8988T (cell line): Measurements from ENCODE around the gene SAMD11.
"Not testable (repeated sequence)": the region's sequence is repeated elsewhere in the genome, so short reads cannot be mapped to it uniquely, and the experiment has no call there.

ENCODE experiments used
- DNase-seq: peaks from one replicate; pipeline ENCODE4 v3.0.0; 2011

Gene SAMD11

DNA sequence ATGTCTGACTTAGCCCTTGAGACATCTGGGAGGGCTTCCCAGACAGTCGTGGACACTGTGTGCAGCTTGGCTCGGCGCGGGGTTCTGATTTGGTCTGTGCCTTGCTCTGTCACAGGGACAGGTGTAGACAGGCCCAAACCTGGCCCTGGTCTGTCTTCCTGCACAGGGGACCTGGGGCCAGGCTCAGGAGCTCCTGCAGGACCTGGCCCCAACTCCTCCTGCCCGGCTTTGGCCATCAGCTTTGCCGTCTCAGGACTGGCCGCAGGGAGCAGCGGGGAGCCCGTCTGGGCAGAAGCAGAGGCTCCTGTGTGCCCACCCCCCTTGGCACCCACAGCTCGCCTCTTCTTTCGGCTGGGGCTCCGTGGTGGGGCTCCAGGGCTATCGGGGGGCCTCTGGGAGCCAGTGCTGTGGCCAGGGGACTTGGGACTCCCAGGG lies 56.4 kb downstream of the SAMD11 start:
- no peak for DNase-seq

DNA sequence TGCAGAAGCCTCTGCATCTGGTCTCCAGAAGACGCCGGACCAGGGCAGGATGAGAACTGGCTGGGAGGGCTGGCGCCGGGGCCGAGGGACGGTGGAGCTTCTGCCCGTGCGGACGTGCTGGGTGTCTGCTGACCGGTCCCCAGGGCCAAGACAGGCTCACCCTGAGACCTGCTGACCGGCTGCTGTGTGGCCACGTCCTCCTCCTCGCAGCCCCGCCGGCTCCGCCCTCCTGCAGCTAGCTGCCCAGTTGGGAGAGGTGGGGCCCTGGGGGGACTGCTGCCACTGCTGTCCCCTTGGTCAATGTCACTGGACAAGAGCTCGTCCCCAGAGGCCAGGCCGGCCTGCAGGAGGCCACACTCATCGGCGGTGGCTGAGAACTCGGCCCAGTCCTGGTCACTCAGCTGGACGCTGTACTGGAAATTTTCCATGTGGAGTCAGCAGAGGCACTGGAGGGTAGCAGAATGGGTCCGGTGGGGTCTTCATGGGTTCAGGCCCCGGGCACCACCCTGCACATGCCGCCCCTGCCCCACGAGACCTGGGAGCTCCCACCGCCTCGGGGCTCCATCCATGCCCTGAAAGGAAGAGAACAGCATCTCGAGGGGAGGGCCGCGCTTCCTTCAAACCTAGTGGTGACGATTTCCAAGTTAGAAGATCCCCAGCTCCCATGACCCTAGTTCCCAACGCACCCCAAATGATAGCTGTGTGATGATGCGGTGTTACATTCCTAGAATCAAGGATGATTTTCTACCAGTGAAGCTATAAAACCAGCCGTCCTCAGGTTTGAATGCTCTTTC lies 57.1 kb downstream of the SAMD11 start:
- DNase-seq: no peak

DNA sequence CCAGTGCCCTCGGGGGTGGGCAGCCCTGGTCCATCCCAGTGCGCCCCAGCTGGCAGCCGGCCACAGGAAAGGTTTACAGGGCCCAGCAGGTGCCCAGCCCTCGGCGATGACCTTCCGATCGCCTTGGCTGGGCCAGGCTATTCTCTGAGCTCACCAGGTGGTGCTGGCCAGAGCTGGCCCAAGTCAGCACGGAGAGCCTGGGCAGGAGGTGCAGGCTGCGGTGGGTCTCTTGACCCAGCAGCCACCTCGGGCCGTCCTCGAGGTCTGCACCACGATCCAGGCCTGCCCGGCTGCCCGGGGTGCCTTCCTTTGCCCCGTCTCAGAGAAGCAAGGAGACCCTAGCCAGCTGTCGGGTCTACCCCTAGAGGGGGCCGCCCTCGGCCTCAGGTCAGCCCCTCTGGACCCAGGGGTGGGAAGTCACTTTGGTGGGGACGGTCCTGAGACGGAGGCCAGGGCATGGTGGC lies 57.8 kb downstream of the SAMD11 start:
- no peak for DNase-seq

DNA sequence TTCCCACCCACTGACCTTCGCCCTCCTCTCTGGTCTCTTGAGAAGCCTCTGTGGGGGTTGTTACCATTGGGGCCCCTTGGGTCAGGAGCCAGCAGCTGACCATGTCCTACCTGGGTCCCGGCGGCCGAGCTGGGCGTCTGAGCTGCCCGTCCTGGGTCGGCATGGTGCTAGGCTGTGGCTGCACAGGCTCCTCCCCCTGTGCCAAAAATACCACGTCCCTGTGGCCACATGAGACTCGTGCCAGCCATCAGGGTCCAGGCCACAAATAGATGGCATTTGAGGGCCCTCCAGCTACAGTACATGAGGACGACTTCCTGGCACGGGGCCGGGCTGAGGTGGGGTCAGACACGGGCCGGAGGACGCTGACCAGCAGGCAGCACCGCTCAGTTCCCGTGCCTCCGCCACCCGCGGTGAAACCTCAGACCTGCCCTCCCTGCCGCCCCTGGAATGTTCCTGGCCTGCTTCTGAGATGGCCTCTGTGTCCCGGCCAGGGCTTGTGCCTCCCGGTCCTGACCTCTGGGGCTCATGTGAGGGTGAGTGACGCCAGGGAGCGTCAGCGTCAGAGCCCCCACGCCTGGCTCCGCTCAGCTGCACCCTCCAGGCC lies 58.3 kb downstream of the SAMD11 start, which contains the start of gene PERM1:
TSS of gene PERM1 (minus strand) at position 139 of the 604 bp plus-strand sequence. CDS start 1,064 bp downstream, outside the sequence.
- DNase-seq: no peak

DNA sequence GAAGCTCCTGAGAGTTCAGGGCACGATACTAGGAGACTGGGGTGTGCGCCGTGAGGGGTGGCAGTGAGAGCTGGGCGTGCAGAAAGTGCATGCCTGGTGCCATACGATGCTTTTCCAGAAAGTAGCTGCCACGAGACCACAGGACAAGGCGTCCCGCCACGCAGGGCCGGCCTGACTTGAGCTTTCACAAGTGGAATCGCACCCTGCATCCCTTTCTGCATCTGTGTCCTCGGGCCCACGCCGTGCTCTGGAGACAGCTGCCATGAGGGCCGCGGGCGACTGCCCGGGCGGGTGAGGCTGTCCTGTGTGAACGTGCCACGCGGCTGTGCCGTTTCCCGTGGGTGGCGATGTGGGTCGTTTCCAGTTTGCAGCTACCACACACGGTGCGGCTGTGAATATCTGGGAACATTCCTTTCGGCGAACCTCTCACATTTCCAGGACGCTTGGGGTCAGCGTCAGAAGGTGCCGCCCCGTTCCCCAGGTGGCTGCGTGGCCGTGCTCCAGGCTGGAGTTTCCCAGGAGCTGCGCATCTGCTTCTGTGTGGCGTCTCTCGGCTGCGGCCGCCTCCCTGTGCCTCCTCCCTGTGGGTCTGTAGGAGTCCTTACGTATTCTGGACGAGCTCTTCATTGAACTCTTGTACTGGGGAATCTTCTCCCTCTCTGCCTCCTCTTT lies 59.2 kb downstream of the SAMD11 start:
- peak; percentile 6 for DNase-seq

DNA sequence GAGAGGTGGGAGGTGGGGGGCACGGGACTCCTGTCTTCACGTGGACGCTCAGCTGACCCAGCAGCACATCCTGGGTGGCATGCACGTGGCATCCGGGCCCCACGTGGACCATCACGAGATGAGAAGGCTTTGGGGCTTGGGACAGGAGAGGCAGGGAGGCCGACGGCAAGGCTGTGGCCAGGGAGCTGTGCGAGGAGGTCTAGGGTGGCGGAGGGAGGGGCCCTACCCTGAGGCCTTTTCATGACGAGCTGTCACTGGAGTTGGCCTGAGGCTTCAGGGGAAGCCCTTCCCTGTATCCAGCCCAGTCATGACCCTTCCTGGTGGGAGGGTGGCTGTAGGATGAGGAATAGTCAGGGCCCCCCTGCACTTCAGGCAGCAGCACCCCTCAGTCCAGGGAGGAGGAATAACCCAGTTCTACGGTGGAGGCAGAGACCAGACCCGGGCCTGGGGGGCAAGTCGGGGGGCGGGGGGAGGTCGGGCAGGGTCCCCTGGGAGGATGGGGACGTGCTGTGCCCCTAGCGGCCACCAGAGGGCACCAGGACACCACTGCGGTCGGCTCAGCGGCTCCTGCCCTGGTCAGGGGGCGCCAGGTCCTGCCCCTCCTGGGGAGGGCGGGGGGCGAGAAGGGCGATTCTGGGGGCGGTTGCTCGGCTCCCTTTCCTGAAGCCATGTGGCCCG lies 60.2 kb downstream of the SAMD11 start:
- DNase-seq: peak; percentile 67

DNA sequence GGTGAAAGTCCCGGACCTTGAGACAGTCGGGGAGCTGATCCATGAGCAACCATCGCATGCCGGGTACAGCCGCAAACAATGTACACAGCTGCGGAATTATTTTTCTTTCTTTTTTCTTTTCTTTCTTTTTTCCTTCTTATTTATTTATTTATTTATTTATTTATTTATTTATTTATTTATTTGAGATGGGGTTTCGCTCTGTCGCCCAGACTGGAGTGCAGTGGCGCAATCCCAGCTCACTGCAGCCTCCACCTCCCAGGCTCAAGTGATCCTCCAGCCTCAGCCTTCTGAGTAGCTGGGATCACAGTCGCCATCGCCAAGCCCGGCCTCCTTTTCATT lies 60.7 kb downstream of the SAMD11 start:
- no peak for DNase-seq

DNA sequence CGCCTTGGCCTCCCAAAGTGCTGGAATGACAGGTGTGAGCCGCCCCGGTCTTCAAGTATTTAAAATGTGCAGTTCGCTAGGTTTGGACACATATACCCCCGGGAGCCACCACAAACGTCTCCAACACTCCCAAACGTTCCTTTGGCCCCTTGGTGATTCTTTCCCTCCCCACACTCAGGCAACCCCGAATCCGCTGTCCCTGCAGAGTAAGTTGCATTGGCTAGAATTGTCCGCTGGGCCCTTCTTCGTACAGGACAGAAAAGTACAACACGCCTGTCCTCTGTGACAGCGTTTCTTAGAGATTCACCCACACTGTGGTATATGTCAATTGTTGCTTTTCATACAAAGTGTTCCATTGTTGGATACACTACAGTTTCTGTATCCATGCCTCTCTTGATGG lies 61.4 kb downstream of the SAMD11 start:
- no peak for DNase-seq

DNA sequence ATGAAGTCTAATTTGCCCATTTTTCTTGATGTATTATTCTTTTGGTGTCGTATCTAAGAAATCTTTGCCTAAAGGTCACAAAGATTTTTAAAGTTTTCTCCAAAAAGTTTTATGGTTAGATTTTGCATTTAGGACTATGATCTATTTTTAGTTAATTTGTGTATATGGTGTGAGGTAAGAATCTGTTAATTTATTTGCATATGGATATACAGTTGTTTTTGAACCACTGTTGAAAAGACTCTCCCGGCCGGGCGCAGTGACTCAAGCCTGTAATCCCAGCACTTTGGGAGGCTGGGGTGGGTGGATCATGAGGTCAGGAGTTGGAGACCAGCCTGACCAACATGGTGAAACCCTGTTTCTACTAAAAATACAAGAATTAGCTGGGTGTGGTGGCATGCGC lies 64.3 kb downstream of the SAMD11 start:
- not testable (repeated sequence) for DNase-seq

DNA sequence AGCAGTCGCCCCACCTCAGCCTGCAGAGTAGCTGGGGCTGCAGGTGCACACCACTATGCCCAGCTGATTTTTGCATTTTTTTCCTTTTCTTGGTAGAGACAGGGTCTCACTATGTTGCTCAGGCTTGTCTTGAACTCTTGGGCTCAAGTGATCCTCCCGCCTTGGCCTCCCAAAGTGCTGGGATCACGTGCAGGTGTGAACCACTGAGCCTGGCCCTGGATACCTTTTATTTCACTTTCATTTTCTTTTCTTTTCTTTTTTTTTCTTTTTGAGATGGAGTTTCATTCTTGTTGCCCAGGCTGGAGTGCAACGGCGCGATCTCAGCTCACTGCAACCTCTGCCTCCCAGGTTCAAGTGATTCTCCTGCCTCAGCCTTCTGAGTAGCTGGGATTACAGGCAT lies 67.6 kb downstream of the SAMD11 start:
- not testable (repeated sequence) for DNase-seq

DNA sequence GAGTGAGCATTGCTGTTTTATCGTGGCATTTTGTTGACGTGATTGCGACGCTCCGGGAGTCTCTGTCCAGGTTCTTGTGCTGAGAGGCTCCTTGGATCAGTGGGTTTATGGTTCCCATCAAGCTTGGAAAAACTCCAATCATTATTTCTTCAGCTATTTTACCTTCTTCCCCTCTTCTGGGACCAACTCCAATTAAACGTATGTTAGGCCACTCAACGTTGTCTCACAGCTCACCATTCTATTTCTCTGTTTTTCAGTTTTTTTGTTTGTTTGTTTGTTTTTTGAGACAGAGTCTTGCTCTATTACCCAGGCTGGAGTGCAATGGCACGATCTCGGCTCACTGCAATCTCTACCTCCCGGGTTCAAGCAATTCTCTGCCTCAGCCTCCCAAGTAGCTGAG lies 68.2 kb downstream of the SAMD11 start:
- DNase-seq: no peak

DNA sequence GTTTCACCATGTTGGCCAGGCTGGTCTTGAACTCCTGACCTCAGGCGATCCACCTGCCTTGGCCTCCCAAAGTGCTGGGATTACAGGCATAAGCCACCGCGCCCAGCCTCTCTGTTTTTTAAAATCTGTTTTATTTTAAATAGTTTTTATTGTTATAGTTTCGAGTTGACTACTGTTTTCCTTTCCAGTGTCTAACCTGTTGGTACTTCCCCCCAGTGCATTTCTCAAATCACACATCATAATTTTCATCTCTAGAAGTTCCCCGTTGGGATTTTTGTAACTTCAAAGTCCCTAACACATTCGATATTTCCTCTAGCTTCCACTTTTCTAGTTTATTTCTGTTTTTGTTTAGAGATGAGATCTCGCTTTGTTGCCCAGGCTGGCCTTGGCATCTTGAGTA lies 68.6 kb downstream of the SAMD11 start:
- DNase-seq: no peak

DNA sequence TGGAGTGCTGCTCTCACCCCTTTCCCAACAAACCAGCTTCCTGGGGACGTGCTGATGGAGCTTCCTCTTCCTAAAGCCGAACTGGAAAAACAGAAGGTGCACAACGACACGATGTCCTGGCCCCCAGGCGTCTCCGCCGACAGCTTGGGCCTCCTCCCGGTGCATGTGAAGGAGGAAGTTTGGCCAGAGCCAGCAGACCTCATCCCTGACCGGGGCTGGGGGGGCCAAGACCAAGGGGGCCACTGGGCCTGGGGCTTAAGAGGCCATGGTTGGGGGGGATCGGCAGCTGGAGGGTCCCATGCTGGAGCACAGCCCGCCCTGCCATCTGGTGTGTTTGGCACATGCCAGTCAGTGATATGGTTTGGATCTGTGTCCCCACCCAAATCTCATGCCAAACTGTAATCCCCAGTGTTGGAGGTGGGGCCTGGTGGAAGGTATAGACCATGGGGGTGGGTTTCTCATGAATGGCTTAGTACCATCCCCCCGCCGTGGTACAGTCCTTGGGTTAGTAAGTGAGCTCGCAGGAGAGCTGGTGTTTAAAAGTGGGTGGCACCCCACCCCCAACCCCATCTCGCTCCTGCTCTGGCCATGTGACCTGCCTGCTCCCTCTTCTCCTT lies 69.8 kb downstream of the SAMD11 start:
- DNase-seq: no peak
